Endothelial cell of umbilical vein (primary cell): Measurements from ENCODE around the gene PARK7. TPM values are rescaled to one million over a fixed set of nuclear protein-coding genes. Genes with fewer than 3 reads are reported as not detected.
A peak's percentile ranks its signal among the peaks of the same experiment; 100 is the strongest.

Experiments used
- BruUV-seq: library from RNA; stranded (reverse); fragments of 400-500 nt; replicated peaks from 2 replicates; lab custom pipeline; 2021; lab: Mats Ljungman, UMichigan
- CTCF ChIA-PET: fragments of 300-600, 350-600 bp; sonication (Branson Sonifier 250); formaldehyde crosslinking; loops from one replicate; lab custom pipeline; 2021; ENCODE audit warnings: antibody characterized with exemption, inconsistent platforms; lab: Charles Lee
- POLR2A ChIA-PET: fragments of 300-600, 350-600 bp; sonication (Branson Sonifier 250); formaldehyde crosslinking; loops from one replicate; lab custom pipeline; 2021; ENCODE audit warnings: antibody characterized with exemption, inconsistent platforms; lab: Charles Lee
- DNase-seq: peaks from one replicate; pipeline ENCODE4 v3.0.0-alpha.2; 2011; ENCODE audit warnings: low read depth, low spot score
- FAIRE-seq: peaks from 2 replicates; lab custom pipeline; 2011; peaks lifted over from hg19 to GRCh38; lab: Jason Lieb, UNC
- H2AFZ ChIP-seq: 2 replicates; pipeline ENCODE4 v1.6.0; 2012; ENCODE audit warnings: low read depth, low read length, control low read depth, inconsistent platforms
- H3K27ac ChIP-seq: 2 replicates; pipeline ENCODE4 v1.5.1; 2011; ENCODE audit warnings: low read depth, mild to moderate bottlenecking, control low read depth, low read length, moderate library complexity; ENCODE audit not compliant: insufficient read depth
- H3K27me3 ChIP-seq, 2 experiments: 2 replicates each; pipeline versions ENCODE4 v1.6.0 to v1.6.1; 2011; ENCODE audit warnings: low read length in 2 of 2, mixed read lengths in 1 of 2; ENCODE audit not compliant: control insufficient read depth in 2 of 2, insufficient read depth in 2 of 2
- H3K36me3 ChIP-seq, 2 experiments: 2 replicates in 1 of 2; 3 replicates in 1 of 2; pipeline ENCODE4 v1.5.1; 2011; ENCODE audit warnings: low read length in 2 of 2, mild to moderate bottlenecking in 1 of 2, moderate library complexity in 1 of 2; ENCODE audit not compliant: control insufficient read depth in 2 of 2, insufficient read depth in 2 of 2; ENCODE audit errors: extremely low read depth in 1 of 2
- H3K4me1 ChIP-seq: 3 replicates; pipeline ENCODE4 v1.5.1; 2011; ENCODE audit warnings: mild to moderate bottlenecking, low read length; ENCODE audit not compliant: control insufficient read depth, insufficient read depth; ENCODE audit errors: extremely low read depth
- H3K4me2 ChIP-seq: 2 replicates; pipeline ENCODE4 v1.6.1; 2011; ENCODE audit warnings: low read length, control low read depth, mixed read lengths; ENCODE audit not compliant: insufficient read depth
- H3K4me3 ChIP-seq, 3 experiments: fragments of 200-600 bp in 1 of 3; sonication (generic), shearing (Covaris generic) in 1 of 3; replicated peaks in 1 of 3; 2 replicates each; pipeline ENCODE4 v1.5.1; 2011 to 2016; ENCODE audit warnings: control low read depth in 3 of 3, low read length in 3 of 3, mild to moderate bottlenecking in 2 of 3, inconsistent platforms in 1 of 3, low read depth in 1 of 3, moderate library complexity in 1 of 3; ENCODE audit not compliant: insufficient read depth in 1 of 3
- H3K79me2 ChIP-seq: 2 replicates; pipeline ENCODE4 v1.6.0; 2012; ENCODE audit warnings: low read length, inconsistent platforms; ENCODE audit not compliant: control insufficient read depth, insufficient read depth
- H3K9ac ChIP-seq: replicated peaks from 2 replicates; pipeline ENCODE3; 2011; ENCODE audit warnings: low read length, control low read depth; ENCODE audit not compliant: insufficient read depth; ENCODE audit errors: extremely low read depth
- H3K9me1 ChIP-seq: replicated peaks from 3 replicates; pipeline ENCODE4 v1.6.0; 2011; ENCODE audit warnings: mild to moderate bottlenecking, low read length; ENCODE audit not compliant: control insufficient read depth, insufficient read depth; ENCODE audit errors: extremely low read depth
- H3K9me3 ChIP-seq: replicated peaks from 2 replicates; pipeline ENCODE4 v1.5.1; 2012; ENCODE audit warnings: low read length, inconsistent platforms; ENCODE audit not compliant: control insufficient read depth, insufficient read depth
- H4K20me1 ChIP-seq: replicated peaks from 2 replicates; pipeline ENCODE3; 2011; ENCODE audit warnings: mild to moderate bottlenecking, low read length; ENCODE audit not compliant: control insufficient read depth, insufficient read depth; ENCODE audit errors: extremely low read depth
- EZH2 ChIP-seq: IDR thresholded peaks from 2 replicates; pipeline ENCODE4 v1.6.1; 2012; ENCODE audit warnings: borderline replicate concordance, low read depth, mild to moderate bottlenecking, moderate library complexity, low read length, inconsistent platforms; ENCODE audit not compliant: severe bottlenecking
- FOS ChIP-seq: IDR thresholded peaks from 2 replicates; pipeline ENCODE4 v1.6.1; 2011; ENCODE audit warnings: mild to moderate bottlenecking, low read length, moderate library complexity, borderline replicate concordance; ENCODE audit not compliant: insufficient read depth
- GATA2 ChIP-seq: IDR thresholded peaks from 2 replicates; pipeline ENCODE4 v1.7.0; 2011; ENCODE audit warnings: low read depth, mild to moderate bottlenecking, moderate library complexity, mixed read lengths, low read length; ENCODE audit not compliant: insufficient read length, insufficient read depth
- JUN ChIP-seq: IDR thresholded peaks from 2 replicates; pipeline ENCODE4 v1.6.1; 2011; ENCODE audit warnings: borderline replicate concordance, low read depth; ENCODE audit not compliant: insufficient read length, insufficient read depth
- MAX ChIP-seq: IDR thresholded peaks from 2 replicates; pipeline ENCODE4 v1.6.1; 2011; ENCODE audit not compliant: insufficient read depth, insufficient read length
- MYC ChIP-seq: IDR thresholded peaks from one replicate; pipeline ENCODE4 v1.6.1; 2011; ENCODE audit warnings: mild to moderate bottlenecking, low read depth, low read length
- POLR2A ChIP-seq: IDR thresholded peaks from 2 replicates; pipeline ENCODE4 v1.6.1; 2012; ENCODE audit warnings: low read depth, mild to moderate bottlenecking, control low read depth, low read length
- POLR2AphosphoS5 ChIP-seq: IDR thresholded peaks from 2 replicates; pipeline ENCODE4 v1.6.1; 2012; ENCODE audit warnings: low read depth, mild to moderate bottlenecking, control low read depth, low read length, moderate library complexity; ENCODE audit not compliant: insufficient read depth
- dilution Hi-C: fragments of 300-500 bp; cut with MboI; formaldehyde crosslinking; loops from one replicate; pipeline ENCODE4 v1.15.0; 2019; ENCODE audit warnings: low sequenced_read_pairs; ENCODE audit not compliant: extremely low pct_ligation_motif_present
- intact Hi-C: fragments of 100-400 bp; cut with micrococcal nuclease; formaldehyde crosslinking; loops from one replicate; pipeline ENCODE4 v1.10.0; 2022
- polyA plus RNA-seq, 4 experiments: library from polyadenylated mRNA; depleted of rRNA in 3 of 4; stranded (reverse) in 3 of 4; unstranded in 1 of 4; fragments of >200 nt; gene quantifications; 2 replicates each; pipeline versions ENCODE4 v1.2.1 to v1.2.3, GENCODE V29; 2011 to 2012; ENCODE audit warnings: missing spikeins in 1 of 4
- total RNA-seq: library from RNA; stranded (reverse); gene quantifications from 2 replicates; pipeline ENCODE4 v1.2.3, GENCODE V29; 2021
- TF ChIP-seq, protein P1 (sequence below), 2 donors: IDR thresholded peaks; 1 replicate in 1 of 2; 2 replicates in 1 of 2; pipeline ENCODE4 v1.5.1; 2011; ENCODE audit warnings: low read length in 2 of 2, mild to moderate bottlenecking in 2 of 2, moderate library complexity in 2 of 2, control low read depth in 1 of 2, inconsistent platforms in 1 of 2, low read depth in 1 of 2; ENCODE audit not compliant: insufficient read depth in 1 of 2; ENCODE audit errors: extremely low read depth in 1 of 2

PARK7 gene
- total and polyA plus RNA-seq, 2 donors (not counting 3 experiments of a cell fraction or from before 2014, with no cell fraction given): 203 to 294 TPM

DNA sequence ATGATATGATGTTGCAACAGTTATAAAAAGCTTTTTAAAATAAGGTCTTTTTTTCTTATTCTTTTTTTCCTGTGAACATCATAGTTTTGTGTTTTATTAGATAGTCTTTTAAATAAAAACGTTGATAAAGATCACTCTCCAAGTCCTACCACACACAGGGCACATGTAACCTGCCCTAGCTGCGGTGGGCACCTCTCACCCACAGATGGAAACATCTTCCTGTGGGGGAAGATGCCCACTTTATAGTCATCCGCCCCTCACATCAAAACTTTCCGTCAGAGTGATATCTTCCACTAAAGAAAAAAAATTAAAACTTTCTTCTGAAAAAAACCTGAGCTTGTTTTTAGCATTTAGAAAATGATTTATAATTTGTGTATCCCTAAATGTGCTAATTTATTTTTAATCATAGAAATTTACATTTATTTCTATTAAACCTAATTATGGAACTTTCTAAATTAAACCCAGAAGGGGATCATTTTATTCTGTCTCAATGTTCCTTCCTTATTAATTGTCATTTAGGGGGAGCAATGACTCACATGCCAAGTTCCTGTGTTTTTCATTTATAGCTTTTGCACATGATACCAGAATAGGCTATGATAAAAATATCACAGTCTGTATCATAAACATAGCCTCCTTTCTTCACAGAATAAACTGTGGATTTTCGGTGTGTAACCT, 45.5 kb upstream of the PARK7 start:
- no TSS peak for BruUV-seq
- peaks cover 2% of the 10 kb centered on the region for H3K4me1 ChIP-seq
- no peak overlapping the region for H3K4me2 ChIP-seq
- H4K20me1 ChIP-seq: no peaks in the 10 kb centered on the region
- POLR2A ChIA-PET: no interaction called here
- no peaks in the 10 kb centered on the region for H3K9me1 ChIP-seq
- dilution Hi-C loops (no loop called here), intact Hi-C loops (no loop called here)
- H3K36me3 ChIP-seq: no peaks in the 10 kb centered on the region
- H3K27me3 ChIP-seq: no peaks in the 10 kb centered on the region
- no peak overlapping the region for H3K4me3 ChIP-seq
- DNase-seq: peak; percentile 10
- FAIRE-seq: no peak
- H3K79me2 ChIP-seq: no peaks in the 10 kb centered on the region
- CTCF ChIA-PET: interaction anchor here (0.6 to 1.7 kb wide), 6 partner anchors 8 to 358 kb away, joined by 3 to 5 read pairs (median 4); no protein-coding TSS in a partner anchor
- no peak overlapping the region for H3K27ac ChIP-seq
- no peak overlapping the region for H3K9ac ChIP-seq
- no peak overlapping the region for H2AFZ ChIP-seq
- no peak for TF ChIP-seq MYC
- peak; percentile 12 for TF ChIP-seq FOS
- TF ChIP-seq POLR2AphosphoS5: no peak
- no peak for TF ChIP-seq JUN
- no peak for TF ChIP-seq MAX
- H3K9me3 ChIP-seq: no peaks in the 10 kb centered on the region

DNA sequence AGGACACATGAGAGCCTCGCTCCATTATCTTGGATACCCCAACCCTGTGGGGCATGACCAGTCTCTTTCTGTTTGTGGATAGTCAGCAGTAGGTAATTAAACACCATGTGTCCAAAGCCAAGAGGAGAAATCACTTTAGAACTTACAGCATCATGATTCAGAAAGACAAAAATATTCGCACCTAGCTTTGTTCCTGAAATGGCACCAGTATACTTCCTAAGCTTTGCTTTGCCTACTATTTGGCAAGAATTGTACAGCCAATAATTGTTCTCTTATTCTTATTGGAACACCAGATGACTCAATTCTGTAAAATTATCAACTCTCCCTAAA, 45.0 kb upstream of the PARK7 start:
- TF ChIP-seq, protein P1, sequence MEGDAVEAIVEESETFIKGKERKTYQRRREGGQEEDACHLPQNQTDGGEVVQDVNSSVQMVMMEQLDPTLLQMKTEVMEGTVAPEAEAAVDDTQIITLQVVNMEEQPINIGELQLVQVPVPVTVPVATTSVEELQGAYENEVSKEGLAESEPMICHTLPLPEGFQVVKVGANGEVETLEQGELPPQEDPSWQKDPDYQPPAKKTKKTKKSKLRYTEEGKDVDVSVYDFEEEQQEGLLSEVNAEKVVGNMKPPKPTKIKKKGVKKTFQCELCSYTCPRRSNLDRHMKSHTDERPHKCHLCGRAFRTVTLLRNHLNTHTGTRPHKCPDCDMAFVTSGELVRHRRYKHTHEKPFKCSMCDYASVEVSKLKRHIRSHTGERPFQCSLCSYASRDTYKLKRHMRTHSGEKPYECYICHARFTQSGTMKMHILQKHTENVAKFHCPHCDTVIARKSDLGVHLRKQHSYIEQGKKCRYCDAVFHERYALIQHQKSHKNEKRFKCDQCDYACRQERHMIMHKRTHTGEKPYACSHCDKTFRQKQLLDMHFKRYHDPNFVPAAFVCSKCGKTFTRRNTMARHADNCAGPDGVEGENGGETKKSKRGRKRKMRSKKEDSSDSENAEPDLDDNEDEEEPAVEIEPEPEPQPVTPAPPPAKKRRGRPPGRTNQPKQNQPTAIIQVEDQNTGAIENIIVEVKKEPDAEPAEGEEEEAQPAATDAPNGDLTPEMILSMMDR (IDR thresholded peaks at IDR 0.05; ENCODE audit: extremely low read depth in 1 of 2, insufficient read depth in 1 of 2, low read depth in 1 of 2, low read length in 2 of 2): no peak
- TF ChIP-seq POLR2AphosphoS5 (no peak), POLR2A (no peak), MYC (no peak), JUN (no peak), FOS (no peak), EZH2 (no peak), GATA2 (no peak), MAX (no peak)
- DNase-seq (no peak), FAIRE-seq (no peak)
- no peaks in the 10 kb centered on the region for H3K79me2 ChIP-seq
- H3K36me3 ChIP-seq: no peaks in the 10 kb centered on the region
- no peaks in the 10 kb centered on the region for H3K27me3 ChIP-seq
- H3K9me3 ChIP-seq: no peaks in the 10 kb centered on the region
- ChIA-PET POLR2A (no interaction called here), CTCF (interaction anchor here (0.6 to 1.7 kb wide), 5 partner anchors 9 to 357 kb away, joined by 3 to 5 read pairs (median 4); no protein-coding TSS in a partner anchor)
- no peak overlapping the region for H3K4me3 ChIP-seq
- dilution Hi-C loops: no loop called here
- H3K27ac ChIP-seq: no peak overlapping the region
- intact Hi-C loops: no loop called here
- H3K4me1 ChIP-seq: peaks cover 2% of the 10 kb centered on the region
- no peaks in the 10 kb centered on the region for H4K20me1 ChIP-seq
- H2AFZ ChIP-seq: no peak overlapping the region
- BruUV-seq: no TSS peak
- H3K9me1 ChIP-seq: no peaks in the 10 kb centered on the region
- H3K4me2 ChIP-seq: no peak overlapping the region
- no peak overlapping the region for H3K9ac ChIP-seq
